Trophoblast cell (in vitro differentiated cells and primary cell): ENCODE measurements around the gene SMIM14.

Experiments
- DNase-seq, 2 donors: peaks; one replicate each; pipeline ENCODE4 v3.0.0-alpha.2; 2016
- H2AFZ ChIP-seq: 2 replicates; pipeline ENCODE4 v1.6.1; 2013; ENCODE audit warnings: low read length, moderate library complexity, mild to moderate bottlenecking; ENCODE audit not compliant: insufficient read depth, poor library complexity
- H2AK5ac ChIP-seq: 2 replicates; pipeline ENCODE4 v1.6.1; 2013; ENCODE audit warnings: mild to moderate bottlenecking, low read length
- H2BK120ac ChIP-seq: 2 replicates; pipeline ENCODE4 v1.6.1; 2013; ENCODE audit warnings: low read length, mild to moderate bottlenecking, moderate library complexity; ENCODE audit not compliant: insufficient read depth, poor library complexity
- H2BK12ac ChIP-seq: 2 replicates; pipeline ENCODE4 v1.6.1; 2013; ENCODE audit warnings: mild to moderate bottlenecking, low read length, moderate library complexity
- H2BK5ac ChIP-seq: 2 replicates; pipeline ENCODE4 v1.6.1; 2013; ENCODE audit warnings: low read length, low read depth, moderate library complexity, mild to moderate bottlenecking; ENCODE audit not compliant: poor library complexity
- H3K14ac ChIP-seq: 2 replicates; pipeline ENCODE4 v1.6.1; 2013; ENCODE audit warnings: mild to moderate bottlenecking, low read length
- H3K18ac ChIP-seq: 2 replicates; pipeline ENCODE4 v1.6.1; 2013; ENCODE audit warnings: mild to moderate bottlenecking, low read length
- H3K23ac ChIP-seq: 2 replicates; pipeline ENCODE4 v1.6.1; 2013; ENCODE audit warnings: low read length
- H3K27ac ChIP-seq: 2 replicates; pipeline ENCODE4 v1.5.1; 2013; ENCODE audit warnings: low read depth, mild to moderate bottlenecking, inconsistent platforms, low read length, moderate library complexity
- H3K27me3 ChIP-seq: 2 replicates; pipeline ENCODE4 v1.6.1; 2013; ENCODE audit warnings: inconsistent platforms, mild to moderate bottlenecking, low read length, moderate library complexity; ENCODE audit not compliant: insufficient read depth
- H3K36me3 ChIP-seq, 2 experiments: 1 replicate in 1 of 2; 2 replicates in 1 of 2; pipeline ENCODE4 v1.6.1; 2013; ENCODE audit warnings: low read length in 2 of 2, mild to moderate bottlenecking in 2 of 2, moderate library complexity in 1 of 2; ENCODE audit not compliant: insufficient read depth in 2 of 2, control insufficient read depth in 1 of 2
- H3K4ac ChIP-seq: 2 replicates; pipeline ENCODE4 v1.6.1; 2013; ENCODE audit warnings: low read depth, mild to moderate bottlenecking, low read length, moderate library complexity
- H3K4me1 ChIP-seq, 2 experiments: 1 replicate in 1 of 2; 2 replicates in 1 of 2; pipeline ENCODE4 v1.6.1; 2013; ENCODE audit warnings: low read length in 2 of 2, mild to moderate bottlenecking in 2 of 2, moderate library complexity in 1 of 2; ENCODE audit not compliant: insufficient read depth in 2 of 2, control insufficient read depth in 1 of 2
- H3K4me2 ChIP-seq: 2 replicates; pipeline ENCODE4 v1.6.1; 2013; ENCODE audit warnings: inconsistent platforms, mild to moderate bottlenecking, low read length, moderate library complexity
- H3K4me3 ChIP-seq: 2 replicates; pipeline ENCODE4 v1.5.1; 2013; ENCODE audit warnings: mild to moderate bottlenecking, low read depth, low read length, inconsistent platforms
- H3K79me1 ChIP-seq: one replicate; pipeline ENCODE4 v1.6.1; 2013; ENCODE audit warnings: low read length
- H3K79me2 ChIP-seq: 2 replicates; pipeline ENCODE4 v1.6.1; 2013; ENCODE audit warnings: low read length, mild to moderate bottlenecking; ENCODE audit not compliant: control insufficient read depth, insufficient read depth, poor library complexity
- H3K9ac ChIP-seq: 2 replicates; pipeline ENCODE4 v1.6.1; 2013; ENCODE audit warnings: mild to moderate bottlenecking, low read length
- H3K9me3 ChIP-seq: 2 replicates; pipeline ENCODE4 v1.6.1; 2013; ENCODE audit warnings: low read depth, mild to moderate bottlenecking, control low read depth, inconsistent platforms, low read length; ENCODE audit not compliant: insufficient read depth
- H4K12ac ChIP-seq: 2 replicates; pipeline ENCODE4 v1.6.1; 2013; ENCODE audit warnings: low read depth, mild to moderate bottlenecking, low read length, moderate library complexity
- H4K8ac ChIP-seq: 2 replicates; pipeline ENCODE4 v1.6.1; 2013; ENCODE audit warnings: low read depth, mild to moderate bottlenecking, low read length, moderate library complexity
- H4K91ac ChIP-seq: one replicate; pipeline ENCODE4 v1.6.1; 2013; ENCODE audit warnings: low read depth, mild to moderate bottlenecking, low read length, moderate library complexity
- WGBS: extraction: QIAGEN DNeasy Blood & Tissue Kit; methylation state at CpG from one replicate; pipeline ENCODE4 v1.1.7; 2013; ENCODE audit warnings: missing lambda C conversion rate; ENCODE audit not compliant: insufficient read length, insufficient coverage; ENCODE audit errors: extremely low coverage; 5-methylcytosine and 5-hydroxymethylcytosine counted together

The SMIM14 gene

GRCh38 chr4:39542611-39543012 is 96.1 kb downstream of the SMIM14 start:
- Histone ChIP-seq H2AFZ (no peak overlapping the region), H3K14ac (no peak overlapping the region), H3K4me2 (no peak overlapping the region), H4K8ac (no peak overlapping the region), H2BK5ac (no peak overlapping the region), H3K18ac (no peak overlapping the region), H2AK5ac (no peak overlapping the region), H4K91ac (no peak overlapping the region), H3K4ac (no peak overlapping the region), H2BK120ac (no peak overlapping the region), H2BK12ac (no peak overlapping the region), H3K4me1 (no peaks in the 10 kb centered on the region), H3K79me1 (no peaks in the 10 kb centered on the region), H3K23ac (no peak overlapping the region), H3K27me3 (no peaks in the 10 kb centered on the region), H3K9ac (no peak overlapping the region), H4K12ac (no peak overlapping the region), H3K27ac (no peak overlapping the region), H3K4me3 (no peak overlapping the region), H3K79me2 (no peaks in the 10 kb centered on the region), H3K36me3 (peaks cover 4% of the 10 kb centered on the region in 2 experiments), H3K9me3 (peaks cover 5% of the 10 kb centered on the region)
- no peak for DNase-seq
- WGBS: no CpG with 5 or more reads among the region's 4 CpGs

- H3K4me1 ChIP-seq: no peaks in the 10 kb centered on the region
- no peak overlapping the region for H4K12ac ChIP-seq
- no peak for DNase-seq
- no peaks in the 10 kb centered on the region for H3K79me2 ChIP-seq
- no peak overlapping the region for H3K27ac ChIP-seq
- H3K14ac ChIP-seq: no peak overlapping the region
- H3K9me3 ChIP-seq: peaks cover 5% of the 10 kb centered on the region
- H2AK5ac ChIP-seq: no peak overlapping the region
- no peak overlapping the region for H2BK120ac ChIP-seq
- H3K79me1 ChIP-seq: no peaks in the 10 kb centered on the region
- no peak overlapping the region for H3K9ac ChIP-seq
- H4K8ac ChIP-seq: no peak overlapping the region
- no peak overlapping the region for H2BK12ac ChIP-seq
- peaks cover 4% of the 10 kb centered on the region in 2 experiments for H3K36me3 ChIP-seq
- no peak overlapping the region for H2BK5ac ChIP-seq
- H4K91ac ChIP-seq: no peak overlapping the region
- no peaks in the 10 kb centered on the region for H3K27me3 ChIP-seq
- no peak overlapping the region for H3K23ac ChIP-seq
- no peak overlapping the region for H3K4me2 ChIP-seq
- no peak overlapping the region for H2AFZ ChIP-seq
- no peak overlapping the region for H3K18ac ChIP-seq
- no peak overlapping the region for H3K4ac ChIP-seq
- no CpG with 5 or more reads among the region's 7 CpGs for WGBS
- H3K4me3 ChIP-seq: no peak overlapping the region
Observed at GRCh38 chr4:39541987-39542610, 96.6 kb downstream of the SMIM14 start.

GRCh38 chr4:39539089-39539611 is 99.5 kb downstream of the SMIM14 start:
- H4K12ac ChIP-seq: no peak overlapping the region
- no peaks in the 10 kb centered on the region for H3K27me3 ChIP-seq
- no peak overlapping the region for H2BK5ac ChIP-seq
- peaks cover 6% of the 10 kb centered on the region in 2 experiments for H3K36me3 ChIP-seq
- no peak overlapping the region for H2AFZ ChIP-seq
- no peak overlapping the region for H3K14ac ChIP-seq
- no peak overlapping the region for H2BK12ac ChIP-seq
- no peak overlapping the region for H4K91ac ChIP-seq
- H3K4me2 ChIP-seq: no peak overlapping the region
- DNase-seq: peak; percentile 56 to 59
- no peak overlapping the region for H3K27ac ChIP-seq
- no peak overlapping the region for H3K18ac ChIP-seq
- peaks cover 3% of the 10 kb centered on the region for H3K9me3 ChIP-seq
- no peaks in the 10 kb centered on the region for H3K79me1 ChIP-seq
- no CpG with 5 or more reads among the region's 5 CpGs for WGBS
- no peak overlapping the region for H3K4me3 ChIP-seq
- no peak overlapping the region for H3K9ac ChIP-seq
- H4K8ac ChIP-seq: no peak overlapping the region
- no peak overlapping the region for H3K4ac ChIP-seq
- H2AK5ac ChIP-seq: no peak overlapping the region
- H3K79me2 ChIP-seq: no peaks in the 10 kb centered on the region
- no peak overlapping the region for H3K23ac ChIP-seq
- no peak overlapping the region for H2BK120ac ChIP-seq
- no peaks in the 10 kb centered on the region for H3K4me1 ChIP-seq

GRCh38 chr4:39533541-39533940 is 105.1 kb downstream of the SMIM14 start:
- Histone ChIP-seq H3K23ac (no peak overlapping the region), H2AK5ac (no peak overlapping the region), H3K9ac (no peak overlapping the region), H3K4me1 (peaks cover 0 to under 1% of the 10 kb centered on the region in 2 experiments), H2BK12ac (no peak overlapping the region), H4K12ac (no peak overlapping the region), H3K18ac (no peak overlapping the region), H3K36me3 (peaks cover 13 to 24% of the 10 kb centered on the region in 2 experiments), H4K91ac (no peak overlapping the region), H3K27me3 (no peaks in the 10 kb centered on the region), H3K4me2 (no peak overlapping the region), H3K4me3 (no peak overlapping the region), H3K79me1 (no peaks in the 10 kb centered on the region), H3K14ac (no peak overlapping the region), H3K79me2 (no peaks in the 10 kb centered on the region), H3K27ac (no peak overlapping the region), H2AFZ (no peak overlapping the region), H3K4ac (no peak overlapping the region), H2BK5ac (no peak overlapping the region), H2BK120ac (no peak overlapping the region), H3K9me3 (peaks cover 16% of the 10 kb centered on the region), H4K8ac (no peak overlapping the region)
- WGBS: no CpG with 5 or more reads among the region's 5 CpGs
- no peak for DNase-seq
